Neuronal stem cell (in vitro differentiated cells): ENCODE results near the gene IRF7.

ENCODE experiments used
- DNase-seq: peaks from one replicate; pipeline ENCODE4 v3.0.0-alpha.2; 2013; ENCODE audit warnings: low spot score
- H2AFZ ChIP-seq: one replicate; pipeline ENCODE4 v1.6.1; 2013; ENCODE audit warnings: mild to moderate bottlenecking, low read length, inconsistent platforms
- H2AK5ac ChIP-seq: 2 replicates; pipeline ENCODE4 v1.6.1; 2013; ENCODE audit warnings: low read depth, mild to moderate bottlenecking, inconsistent platforms, low read length, moderate library complexity, mixed read lengths
- H2BK120ac ChIP-seq: 2 replicates; pipeline ENCODE4 v1.6.1; 2013; ENCODE audit warnings: low read depth, mild to moderate bottlenecking, inconsistent platforms, low read length, moderate library complexity, mixed read lengths
- H2BK12ac ChIP-seq: one replicate; pipeline ENCODE4 v1.6.1; 2013; ENCODE audit warnings: low read length, inconsistent platforms
- H2BK15ac ChIP-seq: 2 replicates; pipeline ENCODE4 v1.6.1; 2013; ENCODE audit warnings: mild to moderate bottlenecking, low read length, inconsistent platforms, mixed read lengths
- H2BK5ac ChIP-seq: one replicate; pipeline ENCODE4 v1.6.1; 2013; ENCODE audit warnings: inconsistent platforms, mild to moderate bottlenecking, low read length, moderate library complexity
- H3K14ac ChIP-seq: one replicate; pipeline ENCODE4 v1.6.1; 2013; ENCODE audit warnings: low read length, inconsistent platforms
- H3K18ac ChIP-seq: 2 replicates; pipeline ENCODE4 v1.6.1; 2013; ENCODE audit warnings: low read length, inconsistent platforms
- H3K23ac ChIP-seq: 2 replicates; pipeline ENCODE4 v1.6.1; 2013; ENCODE audit warnings: low read depth, mild to moderate bottlenecking, mixed read lengths, low read length, inconsistent platforms; ENCODE audit not compliant: poor library complexity
- H3K27ac ChIP-seq: replicated peaks from 3 replicates; pipeline ENCODE4 v1.5.1; 2013; ENCODE audit warnings: low read length, inconsistent platforms
- H3K27me3 ChIP-seq, 3 experiments: 2 replicates each; pipeline ENCODE4 v1.6.1; 2013; ENCODE audit warnings: low read length in 3 of 3, mild to moderate bottlenecking in 2 of 3, inconsistent platforms in 1 of 3, low read depth in 1 of 3, mixed read lengths in 1 of 3, moderate library complexity in 1 of 3; ENCODE audit not compliant: control insufficient read depth in 3 of 3, insufficient read depth in 3 of 3
- H3K36me3 ChIP-seq, 2 donors: replicated peaks in 1 of 2; 2 replicates each; pipeline ENCODE4 v1.6.1; 2013; ENCODE audit warnings: low read length in 2 of 2; ENCODE audit not compliant: control insufficient read depth in 2 of 2, insufficient read depth in 2 of 2
- H3K4ac ChIP-seq: 2 replicates; pipeline ENCODE4 v1.6.1; 2013; ENCODE audit warnings: inconsistent platforms, mild to moderate bottlenecking, low read length, moderate library complexity
- H3K4me1 ChIP-seq, 2 donors: 1 replicate in 1 of 2; 2 replicates in 1 of 2; pipeline ENCODE4 v1.6.1; 2013; ENCODE audit warnings: low read length in 2 of 2, low read depth in 1 of 2; ENCODE audit not compliant: control insufficient read depth in 2 of 2, insufficient read depth in 1 of 2
- H3K4me2 ChIP-seq: one replicate; pipeline ENCODE4 v1.6.1; 2013; ENCODE audit warnings: mild to moderate bottlenecking, low read length, inconsistent platforms; ENCODE audit not compliant: insufficient read depth, poor library complexity, severe bottlenecking
- H3K4me3 ChIP-seq, 2 donors: 2 replicates each; pipeline ENCODE4 v1.5.1; 2013; ENCODE audit warnings: low read length in 2 of 2, mild to moderate bottlenecking in 2 of 2, inconsistent platforms in 1 of 2, moderate library complexity in 1 of 2
- H3K79me1 ChIP-seq: one replicate; pipeline ENCODE4 v1.6.1; 2013; ENCODE audit warnings: low read depth, mild to moderate bottlenecking, inconsistent platforms, low read length, moderate library complexity
- H3K9ac ChIP-seq: one replicate; pipeline ENCODE4 v1.6.1; 2013; ENCODE audit warnings: mild to moderate bottlenecking, low read depth, low read length, inconsistent platforms; ENCODE audit not compliant: poor library complexity
- H3K9me3 ChIP-seq, 2 donors: replicated peaks in 1 of 2; 2 replicates each; pipeline versions ENCODE3 to v1.6.1; 2013; ENCODE audit warnings: low read length in 2 of 2, mild to moderate bottlenecking in 2 of 2, inconsistent platforms in 1 of 2, low read depth in 1 of 2, mixed read lengths in 1 of 2, moderate library complexity in 1 of 2; ENCODE audit not compliant: control insufficient read depth in 2 of 2, insufficient read depth in 1 of 2
- H4K8ac ChIP-seq: one replicate; pipeline ENCODE4 v1.6.1; 2013; ENCODE audit warnings: low read depth, mild to moderate bottlenecking, inconsistent platforms, low read length, moderate library complexity
- H4K91ac ChIP-seq: one replicate; pipeline ENCODE4 v1.6.1; 2013; ENCODE audit warnings: low read length, low read depth, mild to moderate bottlenecking, inconsistent platforms; ENCODE audit not compliant: poor library complexity
- WGBS, 2 donors: extraction: QIAGEN DNeasy Blood & Tissue Kit; methylation state at CpG; one replicate each; pipeline ENCODE4 v1.1.7; 2013; ENCODE audit warnings: missing lambda C conversion rate in 2 of 2, mixed read lengths in 1 of 2; ENCODE audit not compliant: insufficient read length in 2 of 2, insufficient replicate concordance in 1 of 2; ENCODE audit errors: extremely low coverage in 2 of 2; 5-methylcytosine and 5-hydroxymethylcytosine counted together

IRF7 gene

DNA sequence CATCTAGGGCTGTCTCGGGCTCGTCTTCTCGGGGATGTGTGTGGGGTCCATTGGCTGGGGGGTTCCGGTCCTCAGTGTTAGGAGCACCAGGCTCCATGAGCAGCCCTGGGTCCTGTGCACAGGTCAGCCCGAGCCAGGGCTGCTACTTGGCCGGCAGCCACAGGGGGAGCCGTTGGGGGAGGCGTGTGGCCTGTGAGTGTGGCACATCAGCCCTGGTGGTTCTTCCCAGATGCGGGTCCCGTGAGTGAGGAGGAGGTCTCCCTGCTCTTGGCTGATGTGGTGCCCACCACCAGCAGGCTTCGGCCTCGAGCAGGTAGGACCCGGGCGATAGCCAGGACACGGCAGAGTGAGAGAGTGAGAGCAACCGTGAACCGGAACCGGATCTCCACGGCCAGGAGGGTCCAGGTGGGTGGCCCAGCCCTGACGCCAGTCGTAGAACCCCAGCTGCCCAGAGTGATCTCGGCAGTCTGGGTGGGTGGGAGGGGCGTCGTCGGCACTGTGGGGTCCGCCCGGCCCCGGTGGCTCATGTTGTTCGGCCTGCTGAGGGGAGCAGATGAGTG is 18.5 kb downstream of the IRF7 start:
- Histone ChIP-seq H4K8ac (no peak overlapping the region), H3K27ac (no peak overlapping the region)

DNA sequence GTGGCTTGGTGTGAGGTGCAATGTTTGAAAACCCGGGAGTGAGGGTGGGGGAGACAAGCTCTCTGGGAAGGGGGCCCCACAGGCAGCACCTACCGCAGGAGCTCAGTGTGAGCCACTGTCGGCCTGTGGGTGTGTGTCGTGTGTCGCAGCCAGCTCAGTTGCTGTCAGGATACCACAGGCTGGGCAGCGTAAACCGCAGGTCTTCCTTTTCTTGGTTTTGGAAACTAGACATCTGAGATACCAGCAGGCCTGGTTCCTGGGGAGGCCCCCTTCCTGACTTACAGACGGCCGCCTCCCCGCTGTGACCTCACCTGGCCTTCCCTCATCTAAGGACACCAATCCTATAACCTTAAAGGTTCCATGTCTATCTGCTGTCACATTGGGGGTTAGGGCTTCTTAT is 19.4 kb downstream of the IRF7 start:
- H3K36me3 ChIP-seq = peaks cover 60 to 92% of the 10 kb centered on the region in 2 donors
- H3K14ac ChIP-seq = no peak overlapping the region
- H2BK5ac ChIP-seq = no peak overlapping the region
- H2BK120ac ChIP-seq = no peak overlapping the region
- H2AFZ ChIP-seq = no peak overlapping the region
- H3K4me2 ChIP-seq = no peak overlapping the region
- H3K79me1 ChIP-seq = peaks cover 6% of the 10 kb centered on the region
- no peak for DNase-seq
- no peak overlapping the region for H2BK12ac ChIP-seq
- H2BK15ac ChIP-seq = no peak overlapping the region
- no peaks in the 10 kb centered on the region for H3K27me3 ChIP-seq
- no peaks in the 10 kb centered on the region for H3K9me3 ChIP-seq
- H3K4ac ChIP-seq = no peak overlapping the region
- H3K9ac ChIP-seq = no peak overlapping the region
- H3K4me1 ChIP-seq = no peaks in the 10 kb centered on the region
- no peak overlapping the region for H3K4me3 ChIP-seq
- no peak overlapping the region for H2AK5ac ChIP-seq
- no peak overlapping the region for H3K23ac ChIP-seq
- no peak overlapping the region for H3K27ac ChIP-seq
- no peak overlapping the region for H4K91ac ChIP-seq
- WGBS, 2 donors = no CpG with 5 or more reads among the region's 10 CpGs
- no peak overlapping the region for H3K18ac ChIP-seq
- no peak overlapping the region for H4K8ac ChIP-seq

More for the DNA sequence above, 18.5 kb downstream of the IRF7 start:
- no CpG with 5 or more reads among the region's 29 CpGs for WGBS, 2 donors
- H2BK12ac ChIP-seq = no peak overlapping the region
- no peak overlapping the region for H2AK5ac ChIP-seq
- H2AFZ ChIP-seq = no peak overlapping the region
- no peak overlapping the region for H4K91ac ChIP-seq
- no peak overlapping the region for H3K4me2 ChIP-seq
- peak overlapping the region; percentile 1 for H3K23ac ChIP-seq
- peaks cover 63 to 95% of the 10 kb centered on the region in 2 donors for H3K36me3 ChIP-seq
- no peaks in the 10 kb centered on the region for H3K27me3 ChIP-seq
- peaks cover 8% of the 10 kb centered on the region for H3K79me1 ChIP-seq
- no peak overlapping the region for H2BK120ac ChIP-seq
- no peak overlapping the region for H2BK15ac ChIP-seq
- no peak overlapping the region for H3K4me3 ChIP-seq
- H3K9ac ChIP-seq = no peak overlapping the region
- no peak for DNase-seq
- H2BK5ac ChIP-seq = peak overlapping the region; percentile 88
- no peak overlapping the region for H3K18ac ChIP-seq
- no peaks in the 10 kb centered on the region for H3K9me3 ChIP-seq
- H3K4me1 ChIP-seq = no peaks in the 10 kb centered on the region
- H3K4ac ChIP-seq = no peak overlapping the region
- H3K14ac ChIP-seq = no peak overlapping the region

DNA sequence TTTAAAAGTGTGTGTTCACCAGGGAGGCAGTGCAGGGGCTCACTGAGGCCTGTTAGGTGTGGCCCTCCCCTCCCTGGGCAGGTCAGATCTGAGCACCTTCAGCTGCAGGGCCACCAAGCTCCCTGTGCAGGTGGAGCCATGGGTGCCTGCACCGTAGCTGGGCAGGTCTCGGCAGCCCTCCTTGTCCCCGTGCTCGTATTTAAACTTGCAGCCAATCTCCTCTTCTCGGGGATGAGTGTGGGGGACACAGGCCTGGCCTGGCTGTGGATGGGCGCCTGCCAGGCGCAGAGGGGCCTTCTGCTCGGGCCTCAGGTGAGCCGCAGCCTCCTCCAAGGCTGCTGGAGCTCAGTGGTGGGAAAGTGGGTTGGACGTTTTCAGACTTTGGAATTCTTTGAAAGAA is 20.4 kb downstream of the IRF7 start:
- Histone ChIP-seq H3K9ac (peak overlapping the region; percentile 12), H3K4me1 (no peaks in the 10 kb centered on the region), H3K4me2 (no peak overlapping the region), H2AK5ac (no peak overlapping the region), H3K79me1 (peaks cover 6% of the 10 kb centered on the region), H2BK12ac (no peak overlapping the region), H4K91ac (no peak overlapping the region), H3K27me3 (no peaks in the 10 kb centered on the region), H3K14ac (peak overlapping the region; percentile 8), H3K27ac (no peak overlapping the region), H3K9me3 (no peaks in the 10 kb centered on the region), H4K8ac (no peak overlapping the region), H3K36me3 (peaks cover 60 to 96% of the 10 kb centered on the region in 2 donors), H2AFZ (no peak overlapping the region), H3K4me3 (no peak overlapping the region), H2BK120ac (no peak overlapping the region), H3K18ac (peak overlapping the region; percentile 8), H3K23ac (peak overlapping the region; percentile 55), H2BK5ac (no peak overlapping the region), H3K4ac (peak overlapping the region; percentile 66), H2BK15ac (no peak overlapping the region)
- DNase-seq = no peak
- WGBS, 2 donors = no CpG with 5 or more reads among the region's 10 CpGs

DNA sequence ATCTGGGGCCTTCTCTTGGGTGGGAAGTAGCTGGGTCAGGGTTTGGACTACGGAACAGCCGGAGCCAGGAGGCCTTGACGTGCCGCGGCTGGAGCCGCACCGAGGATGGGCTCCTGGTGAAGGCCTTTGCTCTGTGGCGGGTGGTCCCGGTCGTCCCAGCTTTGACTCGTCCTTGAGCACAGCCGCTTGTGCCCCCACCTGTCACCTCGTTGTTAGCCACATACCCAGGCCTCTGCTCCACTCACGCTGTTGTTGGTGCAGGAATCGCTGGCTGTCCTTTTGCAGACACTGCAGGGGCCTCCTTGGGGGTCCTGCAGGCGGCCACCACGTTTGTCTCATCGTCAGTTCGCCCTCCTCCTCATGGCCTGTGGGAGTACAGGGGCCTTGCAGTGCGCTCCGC is 22.4 kb downstream of the IRF7 start:
- H3K4me1 ChIP-seq = no peaks in the 10 kb centered on the region
- H2BK5ac ChIP-seq = no peak overlapping the region
- H2BK15ac ChIP-seq = no peak overlapping the region
- H2AFZ ChIP-seq = no peak overlapping the region
- H3K4me3 ChIP-seq = no peak overlapping the region
- no peak overlapping the region for H3K4me2 ChIP-seq
- no peak overlapping the region for H3K9ac ChIP-seq
- H2AK5ac ChIP-seq = no peak overlapping the region
- H3K27me3 ChIP-seq = no peaks in the 10 kb centered on the region
- no peak for DNase-seq
- H3K18ac ChIP-seq = no peak overlapping the region
- no peak overlapping the region for H4K91ac ChIP-seq
- no peak overlapping the region for H4K8ac ChIP-seq
- H2BK12ac ChIP-seq = no peak overlapping the region
- H3K27ac ChIP-seq = no peak overlapping the region
- H3K36me3 ChIP-seq = peaks cover 61 to 97% of the 10 kb centered on the region in 2 donors
- WGBS, 2 donors = no CpG with 5 or more reads among the region's 21 CpGs
- H3K9me3 ChIP-seq = no peaks in the 10 kb centered on the region
- no peak overlapping the region for H2BK120ac ChIP-seq
- no peak overlapping the region for H3K14ac ChIP-seq
- no peak overlapping the region for H3K4ac ChIP-seq
- no peak overlapping the region for H3K23ac ChIP-seq
- peaks cover 4% of the 10 kb centered on the region for H3K79me1 ChIP-seq
